MCF 10A (cell line): ENCODE results near the gene TUBB6. TPM values are rescaled to one million over a fixed set of nuclear protein-coding genes. Genes with fewer than 3 reads are reported as not detected.

ENCODE experiments used
- BruUV-seq: library from RNA; stranded (reverse); fragments of 400-500 nt; replicated peaks from 2 replicates; lab custom pipeline; 2021; lab: Mats Ljungman, UMichigan
- CTCF ChIA-PET: fragments of 300-600 bp; sonication (Branson Sonifier 250); formaldehyde crosslinking; extraction: SDS; loops from one replicate; lab custom pipeline; 2021; ENCODE audit warnings: antibody characterized with exemption, inconsistent platforms; lab: Yijun Ruan, JAX
- POLR2A ChIA-PET: fragments of 300-600, 350-650 bp; sonication (Branson Sonifier 250); formaldehyde crosslinking; extraction: SDS; loops from one replicate; lab custom pipeline; 2020; ENCODE audit warnings: antibody characterized with exemption, inconsistent platforms; lab: Yijun Ruan, JAX
- DNase-seq: peaks from one replicate; pipeline ENCODE4 v3.0.0-alpha.2; 2018; ENCODE audit not compliant: unreplicated experiment
- H3K27ac Mint-ChIP-seq: one replicate; pipeline ENCODE4 v1.8.0; 2022; ENCODE audit warnings: mild to moderate bottlenecking, low read depth, mixed read lengths; ENCODE audit not compliant: unreplicated experiment
- H3K27me3 Mint-ChIP-seq: one replicate; pipeline ENCODE4 v1.8.0; 2022; ENCODE audit warnings: mixed read lengths; ENCODE audit not compliant: insufficient read depth, unreplicated experiment
- H3K36me3 Mint-ChIP-seq: one replicate; pipeline ENCODE4 v1.8.0; 2022; ENCODE audit warnings: mild to moderate bottlenecking, moderate library complexity, mixed read lengths; ENCODE audit not compliant: insufficient read depth, unreplicated experiment
- H3K4me1 Mint-ChIP-seq: one replicate; pipeline ENCODE4 v1.8.0; 2022; ENCODE audit warnings: mixed read lengths; ENCODE audit not compliant: insufficient read depth, unreplicated experiment
- H3K4me3 Mint-ChIP-seq: one replicate; pipeline ENCODE4 v1.8.0; 2022; ENCODE audit warnings: mild to moderate bottlenecking, moderate library complexity, mixed read lengths; ENCODE audit not compliant: unreplicated experiment
- H3K9me3 Mint-ChIP-seq: one replicate; pipeline ENCODE4 v1.8.0; 2022; ENCODE audit warnings: mixed read lengths; ENCODE audit not compliant: unreplicated experiment
- intact Hi-C: fragments of 100-400 bp; cut with micrococcal nuclease; formaldehyde crosslinking; loops from 2 replicates; pipeline ENCODE4 v1.14.1; 2022
- total RNA-seq: library from RNA; stranded (reverse); gene quantifications from 2 replicates; pipeline ENCODE4 v1.2.3, GENCODE V29; 2022
- TF ChIP-seq, protein P1 (sequence below): fragments of 200-600 bp; IDR thresholded peaks from one replicate; pipeline ENCODE4 v1.8.0; 2022; ENCODE audit warnings: antibody characterized with exemption, mild to moderate bottlenecking; ENCODE audit not compliant: unreplicated experiment

The TUBB6 gene
- total RNA-seq, 1 experiment from 2014 or later: 167 TPM

DNA sequence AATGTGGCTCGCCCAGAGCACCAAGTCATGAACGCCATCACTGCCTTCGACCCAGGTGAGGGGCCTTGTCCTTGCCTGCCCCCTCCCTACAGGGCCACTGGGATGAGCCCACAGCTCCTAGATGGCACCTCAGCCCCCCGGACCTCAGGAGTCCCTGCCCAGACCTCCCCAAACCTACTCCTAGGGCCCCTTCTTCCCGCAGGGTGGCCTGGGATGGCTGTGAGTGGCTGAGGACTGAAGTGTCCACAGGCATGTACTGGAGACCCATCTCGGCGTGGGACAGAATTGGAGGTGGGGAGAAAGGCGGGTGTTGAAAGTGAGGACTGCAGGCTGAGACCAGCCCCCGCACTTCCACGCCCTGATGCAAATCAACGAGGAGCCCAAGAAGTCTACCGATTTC is 2.8 kb upstream of the TUBB6 start:
- intact Hi-C loops: no loop called here
- Mint-ChIP-seq H3K9me3 (no peaks in the 10 kb centered on the region), H3K4me1 (peaks cover 20% of the 10 kb centered on the region), H3K27ac (peak overlapping the region; percentile 68), H3K4me3 (no peak overlapping the region), H3K27me3 (no peaks in the 10 kb centered on the region), H3K36me3 (peaks cover 20% of the 10 kb centered on the region)
- BruUV-seq: no TSS peak
- ChIA-PET CTCF (interaction anchor here (0.7 kb wide), 1 partner anchor 49 kb away, joined by 3 read pairs; no protein-coding TSS in a partner anchor), POLR2A (interaction anchor here (8.2 kb wide), 1 partner anchor 22 kb away, joined by 234 read pairs; no protein-coding TSS in a partner anchor)
- TF ChIP-seq, protein P1, sequence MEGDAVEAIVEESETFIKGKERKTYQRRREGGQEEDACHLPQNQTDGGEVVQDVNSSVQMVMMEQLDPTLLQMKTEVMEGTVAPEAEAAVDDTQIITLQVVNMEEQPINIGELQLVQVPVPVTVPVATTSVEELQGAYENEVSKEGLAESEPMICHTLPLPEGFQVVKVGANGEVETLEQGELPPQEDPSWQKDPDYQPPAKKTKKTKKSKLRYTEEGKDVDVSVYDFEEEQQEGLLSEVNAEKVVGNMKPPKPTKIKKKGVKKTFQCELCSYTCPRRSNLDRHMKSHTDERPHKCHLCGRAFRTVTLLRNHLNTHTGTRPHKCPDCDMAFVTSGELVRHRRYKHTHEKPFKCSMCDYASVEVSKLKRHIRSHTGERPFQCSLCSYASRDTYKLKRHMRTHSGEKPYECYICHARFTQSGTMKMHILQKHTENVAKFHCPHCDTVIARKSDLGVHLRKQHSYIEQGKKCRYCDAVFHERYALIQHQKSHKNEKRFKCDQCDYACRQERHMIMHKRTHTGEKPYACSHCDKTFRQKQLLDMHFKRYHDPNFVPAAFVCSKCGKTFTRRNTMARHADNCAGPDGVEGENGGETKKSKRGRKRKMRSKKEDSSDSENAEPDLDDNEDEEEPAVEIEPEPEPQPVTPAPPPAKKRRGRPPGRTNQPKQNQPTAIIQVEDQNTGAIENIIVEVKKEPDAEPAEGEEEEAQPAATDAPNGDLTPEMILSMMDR: no peak
- no peak for DNase-seq

DNA sequence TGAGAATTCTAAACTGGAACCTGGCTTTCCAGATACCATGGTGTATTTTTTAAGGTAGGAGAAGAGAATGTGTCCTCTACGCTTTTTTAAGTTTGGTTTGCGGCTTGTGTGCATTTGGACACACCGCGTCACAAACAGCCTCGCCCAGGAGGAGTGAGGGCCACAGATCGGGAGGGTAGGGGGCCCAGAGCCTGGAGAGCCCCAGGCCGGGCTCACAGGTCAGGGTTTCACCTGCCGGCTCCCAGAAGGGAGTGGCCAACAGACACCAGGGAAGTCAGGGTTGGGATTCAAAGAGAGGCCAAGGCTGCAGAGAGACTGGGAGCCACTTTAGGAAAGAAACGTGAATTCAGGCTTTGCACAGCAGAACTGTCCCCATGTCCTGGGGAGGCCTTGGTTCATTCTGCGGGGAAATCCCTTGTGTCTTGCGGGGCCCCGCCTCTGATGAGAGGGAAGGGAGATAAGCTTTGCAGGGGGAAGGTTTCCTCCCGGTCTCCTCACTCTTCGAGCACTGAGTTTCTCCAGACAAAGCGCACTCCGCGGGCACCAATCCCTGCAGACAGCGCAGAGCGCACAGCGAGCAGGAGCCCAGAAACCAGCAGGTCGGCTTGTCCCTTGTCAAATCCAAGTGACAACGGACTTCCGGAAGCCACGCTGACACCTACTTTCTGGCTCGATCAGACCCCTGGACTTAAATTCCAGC is 2.0 kb upstream of the TUBB6 start:
- H3K27ac Mint-ChIP-seq: no peak overlapping the region
- peak overlapping the region; percentile 86 for H3K4me3 Mint-ChIP-seq
- intact Hi-C loops: no loop called here
- H3K4me1 Mint-ChIP-seq: peaks cover 20% of the 10 kb centered on the region
- no TSS peak for BruUV-seq
- no peaks in the 10 kb centered on the region for H3K27me3 Mint-ChIP-seq
- POLR2A ChIA-PET: interaction anchor here (1.3 to 8.2 kb wide), 3 partner anchors 10 to 23 kb away, joined by 4 to 234 read pairs (median 6); no protein-coding TSS in a partner anchor
- TF ChIP-seq, protein P1: no peak
- H3K36me3 Mint-ChIP-seq: peaks cover 28% of the 10 kb centered on the region
- no peaks in the 10 kb centered on the region for H3K9me3 Mint-ChIP-seq
- CTCF ChIA-PET: interaction anchor here (0.7 to 2.0 kb wide), 2 partner anchors 19 to 50 kb away, joined by 3 to 14 read pairs; no protein-coding TSS in a partner anchor
- no peak for DNase-seq

DNA sequence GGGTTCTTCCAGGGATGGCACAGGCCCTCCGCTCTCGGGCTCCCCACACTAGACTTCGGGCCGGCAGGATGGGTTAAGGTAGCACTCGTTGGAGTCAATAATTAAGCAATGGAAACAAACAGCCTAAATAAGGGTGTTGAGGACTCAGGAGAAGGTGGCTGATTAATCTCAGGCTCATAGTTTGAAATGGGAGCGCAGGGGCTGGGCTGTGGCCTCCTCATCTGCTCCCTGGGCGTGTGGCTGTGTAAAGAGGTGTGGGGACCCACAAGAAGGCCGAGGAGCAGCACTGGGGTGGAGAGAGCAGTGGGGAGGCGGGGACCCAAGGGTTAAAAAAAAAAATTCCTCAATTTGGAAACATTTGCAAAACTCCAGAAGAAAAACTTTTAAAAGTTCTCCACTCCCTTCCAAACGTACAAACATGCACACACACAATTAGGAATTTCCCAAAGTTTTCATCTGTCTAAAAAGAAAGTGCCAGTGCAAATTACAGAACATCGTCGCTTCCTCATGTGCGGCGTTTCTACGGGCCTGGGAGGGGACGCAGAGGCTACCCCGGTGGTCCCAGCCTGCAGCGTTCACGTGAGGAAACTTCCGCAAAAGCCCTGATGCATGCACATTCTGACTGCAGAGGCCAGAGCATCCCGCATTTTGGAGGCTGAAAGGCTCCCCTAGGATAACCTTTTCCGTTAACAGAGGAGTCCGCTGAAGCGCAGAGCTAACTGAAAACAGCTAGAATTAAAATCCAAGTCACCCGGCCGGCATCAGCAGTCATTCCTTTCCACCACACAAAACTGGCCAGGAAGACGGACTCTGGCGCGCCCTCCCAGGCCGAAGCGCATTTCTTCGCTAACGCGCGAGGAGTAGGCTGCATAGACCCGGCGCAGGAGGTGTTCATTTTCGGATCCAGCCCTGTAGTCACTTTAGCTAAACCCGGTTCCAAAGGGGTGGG is 1.0 kb upstream of the TUBB6 start:
- POLR2A ChIA-PET: interaction anchor here (0.7 to 8.2 kb wide), 7 partner anchors 11 to 366 kb away, joined by 4 to 234 read pairs (median 6); partner anchors contain the start of gene AFG3L2
- intact Hi-C loops: no loop called here
- TF ChIP-seq, protein P1: no peak

More for the DNA sequence above, 1.0 kb upstream of the TUBB6 start:
- Mint-ChIP-seq H3K9me3 (no peaks in the 10 kb centered on the region), H3K27me3 (no peaks in the 10 kb centered on the region), H3K36me3 (peaks cover 38% of the 10 kb centered on the region), H3K27ac (peak overlapping the region; percentile 87), H3K4me3 (peak overlapping the region; percentile 86), H3K4me1 (peaks cover 20% of the 10 kb centered on the region)
- BruUV-seq: TSS peak; percentile 56
- CTCF ChIA-PET: interaction anchor here (0.8 to 2.0 kb wide), 3 partner anchors 10 to 29 kb away, joined by 3 to 14 read pairs (median 3); no protein-coding TSS in a partner anchor
- peak; percentile 42 for DNase-seq
